ENCODE measurements around the gene SLC38A5.
"Not testable (repeated sequence)": the region's sequence is repeated elsewhere in the genome, so short reads cannot be mapped to it uniquely, and the experiment has no call there.

Gene SLC38A5

DNA sequence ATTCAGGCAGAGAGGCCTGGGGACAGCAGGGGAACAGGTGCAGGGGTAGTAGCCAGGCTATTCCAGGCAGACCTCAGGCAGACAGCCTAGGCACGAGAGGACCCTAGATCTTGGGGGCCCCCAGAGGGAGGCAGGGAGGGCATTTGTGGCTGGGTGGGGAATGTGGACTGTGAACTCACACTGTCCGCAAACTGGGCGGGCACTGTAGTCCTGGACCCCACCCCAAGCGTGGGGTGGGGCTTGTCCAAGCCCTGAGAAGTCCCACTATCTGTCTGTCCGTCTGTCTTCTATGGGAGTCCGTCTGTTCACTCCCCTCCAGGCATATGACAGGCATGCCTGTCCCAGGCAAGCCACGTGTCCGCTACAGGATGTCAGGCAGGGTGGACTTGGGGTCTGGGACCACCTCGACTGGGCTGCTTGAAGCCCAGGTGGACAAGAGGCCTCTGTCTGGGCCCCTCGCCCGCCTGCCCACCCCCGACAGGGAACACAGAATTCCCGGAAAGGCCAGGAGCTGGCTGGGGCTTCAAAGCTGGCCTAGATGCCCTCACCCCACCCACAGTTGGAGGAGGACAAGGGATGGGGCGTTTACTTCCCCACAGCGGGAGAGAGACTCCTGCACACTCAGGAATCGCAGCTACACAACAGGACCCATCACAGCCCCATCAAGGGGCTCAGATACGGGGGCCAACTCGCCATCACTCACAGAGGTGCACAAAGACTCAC lies at the start of gene SLC38A5:
Gene SLC38A5 (minus strand): TSS at position 151 of the 723 bp plus-strand sequence. CDS start 2,336 bp downstream, outside the sequence.
- TF ChIP-seq, protein P1, sequence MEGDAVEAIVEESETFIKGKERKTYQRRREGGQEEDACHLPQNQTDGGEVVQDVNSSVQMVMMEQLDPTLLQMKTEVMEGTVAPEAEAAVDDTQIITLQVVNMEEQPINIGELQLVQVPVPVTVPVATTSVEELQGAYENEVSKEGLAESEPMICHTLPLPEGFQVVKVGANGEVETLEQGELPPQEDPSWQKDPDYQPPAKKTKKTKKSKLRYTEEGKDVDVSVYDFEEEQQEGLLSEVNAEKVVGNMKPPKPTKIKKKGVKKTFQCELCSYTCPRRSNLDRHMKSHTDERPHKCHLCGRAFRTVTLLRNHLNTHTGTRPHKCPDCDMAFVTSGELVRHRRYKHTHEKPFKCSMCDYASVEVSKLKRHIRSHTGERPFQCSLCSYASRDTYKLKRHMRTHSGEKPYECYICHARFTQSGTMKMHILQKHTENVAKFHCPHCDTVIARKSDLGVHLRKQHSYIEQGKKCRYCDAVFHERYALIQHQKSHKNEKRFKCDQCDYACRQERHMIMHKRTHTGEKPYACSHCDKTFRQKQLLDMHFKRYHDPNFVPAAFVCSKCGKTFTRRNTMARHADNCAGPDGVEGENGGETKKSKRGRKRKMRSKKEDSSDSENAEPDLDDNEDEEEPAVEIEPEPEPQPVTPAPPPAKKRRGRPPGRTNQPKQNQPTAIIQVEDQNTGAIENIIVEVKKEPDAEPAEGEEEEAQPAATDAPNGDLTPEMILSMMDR (IDR thresholded peaks at IDR 0.05; ENCODE audit: control insufficient read depth, extremely low read depth, insufficient read depth), result no peak
- DNase-seq (ENCODE audit: low read depth), result no peak
- no peak within 1 kb of the TSS for H3K4me3 ChIP-seq (ENCODE audit: low read depth, low read length)

DNA sequence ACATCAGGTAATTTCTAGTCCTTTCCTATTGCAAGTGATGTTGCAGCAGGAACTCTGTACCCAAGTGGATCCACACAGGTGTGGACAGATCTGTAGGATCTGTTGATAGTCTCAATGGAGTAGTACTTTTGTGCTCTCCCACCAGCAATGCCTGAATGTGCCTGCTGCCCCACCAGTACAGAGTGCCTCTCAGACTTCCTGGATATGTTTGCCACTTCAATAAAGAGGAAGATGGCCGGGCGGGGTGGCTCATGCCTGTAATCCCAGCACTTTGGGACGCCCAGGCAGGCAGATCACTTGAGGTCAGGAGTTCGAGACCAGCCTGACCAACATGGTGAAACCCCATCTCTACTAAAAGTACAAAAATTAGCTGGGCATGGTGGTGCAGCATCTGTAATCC lies 49.4 kb upstream of the SLC38A5 start:
- H3K4me3 ChIP-seq (ENCODE audit: low read depth, low read length); DNase-seq (ENCODE audit: low read depth): not testable (repeated sequence)

DNA sequence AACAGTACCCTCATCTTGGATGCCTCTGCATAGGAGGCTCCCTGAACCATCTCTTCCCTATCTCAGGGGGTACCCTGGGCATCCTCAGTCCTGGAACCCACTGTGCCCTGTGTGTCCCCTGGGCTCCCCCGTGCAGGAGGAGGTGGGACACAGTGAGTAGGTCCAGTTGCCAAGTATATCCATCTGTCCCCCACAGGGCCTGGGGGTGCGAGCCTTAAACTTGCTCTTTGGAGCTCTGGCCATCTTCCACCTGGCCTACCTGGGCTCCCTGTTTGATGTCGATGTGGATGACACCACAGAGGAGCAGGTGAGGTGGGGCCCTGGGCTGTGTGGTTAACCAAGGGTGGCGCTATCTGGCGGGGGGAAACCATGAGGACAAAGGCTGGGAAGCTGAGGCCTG lies 46.9 kb upstream of the SLC38A5 start:
- TF ChIP-seq, protein P1 (IDR thresholded peaks at IDR 0.05; ENCODE audit: control insufficient read depth, extremely low read depth, insufficient read depth), result no peak
- H3K4me3 ChIP-seq (ENCODE audit: low read depth, low read length), result no peak overlapping the region
- no peak for DNase-seq (ENCODE audit: low read depth)

DNA sequence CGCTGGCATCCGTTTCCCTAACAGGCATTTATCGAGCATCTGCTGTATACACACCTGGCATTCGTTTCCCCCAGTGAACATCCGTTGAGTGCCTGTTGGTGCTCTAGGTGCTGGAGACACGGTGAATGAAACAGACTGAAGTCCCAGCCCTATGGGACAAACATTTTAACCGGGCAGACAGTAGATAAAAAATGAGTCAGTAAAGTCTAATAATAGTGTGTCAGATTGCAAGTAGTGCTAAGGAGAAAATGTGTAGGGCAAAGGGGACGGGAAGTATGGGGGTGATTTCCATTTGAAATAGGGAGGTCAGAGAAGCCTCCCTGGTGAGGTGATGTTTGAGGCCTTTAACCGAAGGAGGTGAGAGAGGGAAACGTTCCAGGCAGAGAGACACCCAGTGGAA lies 46.2 kb upstream of the SLC38A5 start:
- DNase-seq (ENCODE audit: low read depth), result no peak
- H3K4me3 ChIP-seq (ENCODE audit: low read depth, low read length), result no peak overlapping the region
- TF ChIP-seq, protein P1 (IDR thresholded peaks at IDR 0.05; ENCODE audit: control insufficient read depth, extremely low read depth, insufficient read depth), result no peak

DNA sequence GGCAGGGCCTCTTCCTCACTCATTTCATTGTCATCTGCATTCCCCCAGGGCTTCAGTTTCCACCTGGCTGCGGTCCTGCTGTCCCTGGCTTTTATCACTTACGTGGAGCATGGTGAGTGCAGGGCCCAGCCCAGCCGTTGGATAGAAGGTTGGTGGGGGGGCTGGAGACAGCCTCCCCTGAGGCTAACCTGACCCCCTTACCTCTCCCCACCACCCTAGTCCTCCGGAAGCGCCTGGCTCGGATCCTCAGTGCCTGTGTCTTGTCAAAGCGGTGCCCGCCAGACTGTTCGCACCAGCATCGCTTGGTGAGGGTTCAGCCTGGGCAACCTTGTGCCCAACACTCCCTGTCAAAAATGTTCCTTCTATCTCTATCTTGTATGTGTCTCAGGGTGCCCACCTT lies 45.8 kb upstream of the SLC38A5 start:
- no peak overlapping the region for H3K4me3 ChIP-seq (ENCODE audit: low read depth, low read length)
- DNase-seq (ENCODE audit: low read depth), result no peak
- TF ChIP-seq, protein P1 (IDR thresholded peaks at IDR 0.05; ENCODE audit: control insufficient read depth, extremely low read depth, insufficient read depth), result no peak

- no peak overlapping the region for H3K4me3 ChIP-seq (ENCODE audit: low read depth, low read length)
- DNase-seq (ENCODE audit: low read depth), result no peak
- TF ChIP-seq, protein P1 (IDR thresholded peaks at IDR 0.05; ENCODE audit: control insufficient read depth, extremely low read depth, insufficient read depth), result no peak
These were observed 44.9 kb upstream of the SLC38A5 start for GRCh38 chrX:48514868-48515460.

- no peak for DNase-seq (ENCODE audit: low read depth)
- TF ChIP-seq, protein P1 (IDR thresholded peaks at IDR 0.05; ENCODE audit: control insufficient read depth, extremely low read depth, insufficient read depth), result no peak
These were observed 44.2 kb upstream of the SLC38A5 start for GRCh38 chrX:48514126-48514806.

More at GRCh38 chrX:48514126-48514806, 44.2 kb upstream of the SLC38A5 start:
- H3K4me3 ChIP-seq (ENCODE audit: low read depth, low read length), result no peak overlapping the region

Measured in LNCaP clone FGC (cell line).